Trophoblast cell (in vitro differentiated cells and primary cell): ENCODE measurements around the gene COL23A1.

Source experiments
- DNase-seq, 2 donors: peaks; one replicate each; pipeline ENCODE4 v3.0.0-alpha.2; 2016
- H2AFZ ChIP-seq: 2 replicates; pipeline ENCODE4 v1.6.1; 2013; ENCODE audit warnings: low read length, moderate library complexity, mild to moderate bottlenecking; ENCODE audit not compliant: insufficient read depth, poor library complexity
- H2AK5ac ChIP-seq: 2 replicates; pipeline ENCODE4 v1.6.1; 2013; ENCODE audit warnings: mild to moderate bottlenecking, low read length
- H2BK120ac ChIP-seq: 2 replicates; pipeline ENCODE4 v1.6.1; 2013; ENCODE audit warnings: low read length, mild to moderate bottlenecking, moderate library complexity; ENCODE audit not compliant: insufficient read depth, poor library complexity
- H2BK12ac ChIP-seq: 2 replicates; pipeline ENCODE4 v1.6.1; 2013; ENCODE audit warnings: mild to moderate bottlenecking, low read length, moderate library complexity
- H2BK5ac ChIP-seq: 2 replicates; pipeline ENCODE4 v1.6.1; 2013; ENCODE audit warnings: low read length, low read depth, moderate library complexity, mild to moderate bottlenecking; ENCODE audit not compliant: poor library complexity
- H3K14ac ChIP-seq: 2 replicates; pipeline ENCODE4 v1.6.1; 2013; ENCODE audit warnings: mild to moderate bottlenecking, low read length
- H3K18ac ChIP-seq: 2 replicates; pipeline ENCODE4 v1.6.1; 2013; ENCODE audit warnings: mild to moderate bottlenecking, low read length
- H3K23ac ChIP-seq: 2 replicates; pipeline ENCODE4 v1.6.1; 2013; ENCODE audit warnings: low read length
- H3K27ac ChIP-seq: 2 replicates; pipeline ENCODE4 v1.5.1; 2013; ENCODE audit warnings: low read depth, mild to moderate bottlenecking, inconsistent platforms, low read length, moderate library complexity
- H3K27me3 ChIP-seq: 2 replicates; pipeline ENCODE4 v1.6.1; 2013; ENCODE audit warnings: inconsistent platforms, mild to moderate bottlenecking, low read length, moderate library complexity; ENCODE audit not compliant: insufficient read depth
- H3K36me3 ChIP-seq, 2 experiments: 1 replicate in 1 of 2; 2 replicates in 1 of 2; pipeline ENCODE4 v1.6.1; 2013; ENCODE audit warnings: low read length in 2 of 2, mild to moderate bottlenecking in 2 of 2, moderate library complexity in 1 of 2; ENCODE audit not compliant: insufficient read depth in 2 of 2, control insufficient read depth in 1 of 2
- H3K4ac ChIP-seq: 2 replicates; pipeline ENCODE4 v1.6.1; 2013; ENCODE audit warnings: low read depth, mild to moderate bottlenecking, low read length, moderate library complexity
- H3K4me1 ChIP-seq, 2 experiments: 1 replicate in 1 of 2; 2 replicates in 1 of 2; pipeline ENCODE4 v1.6.1; 2013; ENCODE audit warnings: low read length in 2 of 2, mild to moderate bottlenecking in 2 of 2, moderate library complexity in 1 of 2; ENCODE audit not compliant: insufficient read depth in 2 of 2, control insufficient read depth in 1 of 2
- H3K4me2 ChIP-seq: 2 replicates; pipeline ENCODE4 v1.6.1; 2013; ENCODE audit warnings: inconsistent platforms, mild to moderate bottlenecking, low read length, moderate library complexity
- H3K4me3 ChIP-seq: 2 replicates; pipeline ENCODE4 v1.5.1; 2013; ENCODE audit warnings: mild to moderate bottlenecking, low read depth, low read length, inconsistent platforms
- H3K79me1 ChIP-seq: one replicate; pipeline ENCODE4 v1.6.1; 2013; ENCODE audit warnings: low read length
- H3K79me2 ChIP-seq: 2 replicates; pipeline ENCODE4 v1.6.1; 2013; ENCODE audit warnings: low read length, mild to moderate bottlenecking; ENCODE audit not compliant: control insufficient read depth, insufficient read depth, poor library complexity
- H3K9ac ChIP-seq: 2 replicates; pipeline ENCODE4 v1.6.1; 2013; ENCODE audit warnings: mild to moderate bottlenecking, low read length
- H3K9me3 ChIP-seq: 2 replicates; pipeline ENCODE4 v1.6.1; 2013; ENCODE audit warnings: low read depth, mild to moderate bottlenecking, control low read depth, inconsistent platforms, low read length; ENCODE audit not compliant: insufficient read depth
- H4K12ac ChIP-seq: 2 replicates; pipeline ENCODE4 v1.6.1; 2013; ENCODE audit warnings: low read depth, mild to moderate bottlenecking, low read length, moderate library complexity
- H4K8ac ChIP-seq: 2 replicates; pipeline ENCODE4 v1.6.1; 2013; ENCODE audit warnings: low read depth, mild to moderate bottlenecking, low read length, moderate library complexity
- H4K91ac ChIP-seq: one replicate; pipeline ENCODE4 v1.6.1; 2013; ENCODE audit warnings: low read depth, mild to moderate bottlenecking, low read length, moderate library complexity
- WGBS: extraction: QIAGEN DNeasy Blood & Tissue Kit; methylation state at CpG from one replicate; pipeline ENCODE4 v1.1.7; 2013; ENCODE audit warnings: missing lambda C conversion rate; ENCODE audit not compliant: insufficient read length, insufficient coverage; ENCODE audit errors: extremely low coverage; 5-methylcytosine and 5-hydroxymethylcytosine counted together

Gene COL23A1

DNA sequence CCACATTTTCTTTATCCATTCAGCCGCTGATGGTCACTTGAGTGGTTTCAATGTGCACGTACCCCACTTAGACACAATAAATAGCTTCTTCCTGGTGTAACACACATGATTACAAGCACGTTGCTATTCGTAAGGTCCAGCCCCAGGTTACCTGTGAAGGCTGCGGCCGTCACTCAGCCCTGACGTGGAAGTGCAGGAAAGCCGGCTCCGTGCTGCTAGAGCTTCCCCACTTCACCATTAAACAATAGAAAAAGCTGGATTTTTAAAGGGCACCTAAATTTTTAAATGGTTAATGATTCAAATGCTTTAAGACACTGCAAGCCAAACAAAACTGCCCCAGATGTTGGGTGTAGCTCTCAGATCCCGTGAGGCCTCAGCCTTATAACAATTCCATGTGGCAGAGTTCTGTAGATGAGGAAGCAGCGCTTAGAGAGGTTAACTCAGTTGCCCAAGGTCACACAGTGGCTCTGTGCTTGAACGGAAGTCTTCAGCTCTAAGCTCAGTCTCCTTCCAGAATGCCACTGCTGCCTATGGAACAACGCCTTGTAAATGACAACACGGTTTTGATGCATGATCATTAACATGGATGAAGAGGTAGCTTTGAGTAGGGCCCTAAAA, 125.7 kb downstream of the COL23A1 start:
- Histone ChIP-seq H2BK120ac (no peak overlapping the region), H2BK5ac (no peak overlapping the region), H3K9me3 (peaks cover 3% of the 10 kb centered on the region), H3K79me1 (peaks cover 6% of the 10 kb centered on the region), H2AFZ (no peak overlapping the region), H3K23ac (no peak overlapping the region), H3K4ac (no peak overlapping the region), H3K4me1 (peaks cover 13 to 14% of the 10 kb centered on the region in 2 experiments), H4K8ac (no peak overlapping the region), H3K14ac (no peak overlapping the region), H3K79me2 (peaks cover 2% of the 10 kb centered on the region), H2AK5ac (no peak overlapping the region), H3K27ac (no peak overlapping the region), H3K36me3 (no peaks in the 10 kb centered on the region), H4K91ac (no peak overlapping the region), H3K18ac (no peak overlapping the region), H2BK12ac (no peak overlapping the region), H3K4me3 (no peak overlapping the region), H3K4me2 (no peak overlapping the region), H3K27me3 (no peaks in the 10 kb centered on the region), H4K12ac (no peak overlapping the region), H3K9ac (no peak overlapping the region)
- no peak for DNase-seq
- no CpG with 5 or more reads among the region's 14 CpGs for WGBS

DNA sequence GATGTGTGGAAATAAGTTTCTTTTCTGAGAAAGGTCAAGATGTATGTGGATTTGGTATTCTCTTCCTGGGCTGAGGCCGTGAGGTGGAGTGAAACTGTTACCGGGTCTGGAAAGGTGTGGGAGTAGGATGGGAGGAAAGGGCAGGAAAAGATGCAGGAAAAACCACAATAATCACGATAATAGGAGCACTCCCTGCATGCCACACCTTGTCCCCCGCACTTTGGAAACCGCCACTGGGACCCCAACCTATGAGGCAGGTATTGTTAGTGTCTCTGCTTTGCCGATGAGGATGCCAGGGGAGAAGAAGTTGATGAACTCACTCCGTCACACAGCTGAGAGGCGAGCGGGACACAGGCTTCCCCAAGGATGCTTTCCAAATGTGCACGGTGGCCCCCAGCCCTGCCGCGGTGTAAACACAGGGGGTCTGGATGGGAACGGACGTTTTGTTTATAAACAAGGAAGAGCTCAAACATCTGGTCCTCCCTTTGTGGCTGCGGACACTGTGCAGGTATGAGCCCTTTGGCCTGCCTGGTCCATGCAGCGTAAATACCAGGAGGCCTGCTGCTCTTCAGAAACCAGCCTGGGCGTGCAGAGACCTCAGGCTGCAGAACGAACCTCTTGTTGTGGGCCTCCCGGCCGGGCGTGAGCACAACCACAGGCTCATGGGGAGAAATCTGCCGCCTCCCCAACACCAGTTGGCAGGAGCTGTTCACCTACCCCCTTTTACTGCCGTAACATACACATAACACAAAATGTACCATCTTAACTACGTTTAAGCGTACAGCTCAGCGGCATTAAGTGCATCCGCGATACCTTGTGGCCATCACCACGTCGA, 126.7 kb downstream of the COL23A1 start:
- Histone ChIP-seq H2BK12ac (no peak overlapping the region), H3K14ac (no peak overlapping the region), H3K4ac (no peak overlapping the region), H4K8ac (no peak overlapping the region), H3K23ac (no peak overlapping the region), H3K27ac (no peak overlapping the region), H3K79me1 (peaks cover 6% of the 10 kb centered on the region), H3K4me2 (no peak overlapping the region), H3K4me1 (peaks cover 13 to 14% of the 10 kb centered on the region in 2 experiments), H4K91ac (no peak overlapping the region), H2AK5ac (no peak overlapping the region), H3K18ac (no peak overlapping the region), H3K9ac (no peak overlapping the region), H2BK5ac (no peak overlapping the region), H3K79me2 (peaks cover 2% of the 10 kb centered on the region), H3K9me3 (peaks cover 3% of the 10 kb centered on the region), H2BK120ac (no peak overlapping the region), H2AFZ (no peak overlapping the region), H3K27me3 (no peaks in the 10 kb centered on the region), H3K4me3 (no peak overlapping the region), H4K12ac (no peak overlapping the region), H3K36me3 (no peaks in the 10 kb centered on the region)
- DNase-seq: no peak
- no CpG with 5 or more reads among the region's 30 CpGs for WGBS

DNA sequence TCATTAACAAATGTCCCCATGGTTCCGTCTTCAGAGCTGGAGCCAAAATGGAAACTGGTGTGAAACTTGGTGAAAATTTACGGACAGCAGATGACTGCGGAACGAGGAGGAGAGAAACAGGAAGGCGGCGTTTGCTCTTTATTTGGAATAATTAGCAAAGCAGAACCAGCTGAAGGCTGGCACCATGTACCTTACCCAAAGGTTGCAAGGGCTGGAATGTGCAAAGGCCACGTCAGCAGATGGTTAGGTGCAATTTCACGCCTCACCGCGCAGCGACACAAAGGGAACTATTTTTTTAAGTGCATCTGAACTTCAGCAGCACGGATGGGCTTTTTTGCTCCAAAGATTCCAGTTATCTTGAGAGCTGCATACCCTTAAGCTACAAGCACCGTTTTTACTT, 127.4 kb downstream of the COL23A1 start:
- Histone ChIP-seq H2AK5ac (no peak overlapping the region), H4K8ac (no peak overlapping the region), H3K9me3 (peaks cover 3% of the 10 kb centered on the region), H4K91ac (no peak overlapping the region), H3K9ac (no peak overlapping the region), H3K36me3 (no peaks in the 10 kb centered on the region), H3K4me2 (no peak overlapping the region), H3K27ac (no peak overlapping the region), H3K4me1 (peaks cover 9 to 11% of the 10 kb centered on the region in 2 experiments), H3K23ac (no peak overlapping the region), H3K4ac (no peak overlapping the region), H2BK5ac (no peak overlapping the region), H3K18ac (no peak overlapping the region), H2BK12ac (no peak overlapping the region), H2BK120ac (no peak overlapping the region), H3K79me2 (peaks cover 2% of the 10 kb centered on the region), H3K4me3 (no peak overlapping the region), H4K12ac (no peak overlapping the region), H2AFZ (no peak overlapping the region), H3K27me3 (no peaks in the 10 kb centered on the region), H3K79me1 (peaks cover 6% of the 10 kb centered on the region), H3K14ac (no peak overlapping the region)
- WGBS: no CpG with 5 or more reads among the region's 13 CpGs
- DNase-seq: no peak

DNA sequence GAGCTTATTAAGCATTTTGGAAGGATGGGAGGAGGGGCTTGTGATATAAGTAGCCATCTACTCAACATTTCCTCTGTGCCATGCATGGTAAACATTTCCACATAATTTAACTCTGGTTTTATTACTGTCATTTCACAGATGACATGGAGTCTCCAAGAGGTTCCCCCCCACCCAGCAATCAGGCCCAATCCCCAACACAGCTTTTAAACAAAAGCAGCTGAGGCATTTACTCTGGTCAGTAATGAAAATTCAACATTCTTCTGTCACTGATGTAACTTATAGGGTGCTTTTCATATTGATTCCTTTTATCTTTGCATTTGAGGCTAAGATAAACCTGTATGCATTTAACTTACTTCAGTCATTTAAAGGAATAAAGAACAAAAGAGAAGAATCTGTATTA, 128.1 kb downstream of the COL23A1 start:
- H4K12ac ChIP-seq: no peak overlapping the region
- peaks cover 2% of the 10 kb centered on the region for H3K79me2 ChIP-seq
- H3K27me3 ChIP-seq: no peaks in the 10 kb centered on the region
- no peak overlapping the region for H2BK120ac ChIP-seq
- H2BK12ac ChIP-seq: no peak overlapping the region
- no peak overlapping the region for H3K27ac ChIP-seq
- H3K18ac ChIP-seq: no peak overlapping the region
- H2AFZ ChIP-seq: no peak overlapping the region
- no peak overlapping the region for H3K4me2 ChIP-seq
- H3K4ac ChIP-seq: no peak overlapping the region
- H4K8ac ChIP-seq: no peak overlapping the region
- DNase-seq: no peak
- H3K4me1 ChIP-seq: peaks cover 9 to 11% of the 10 kb centered on the region in 2 experiments
- H4K91ac ChIP-seq: no peak overlapping the region
- peaks cover 3% of the 10 kb centered on the region for H3K9me3 ChIP-seq
- no peak overlapping the region for H2BK5ac ChIP-seq
- no peak overlapping the region for H3K23ac ChIP-seq
- peaks cover 6% of the 10 kb centered on the region for H3K79me1 ChIP-seq
- H3K4me3 ChIP-seq: no peak overlapping the region
- no peaks in the 10 kb centered on the region for H3K36me3 ChIP-seq
- no peak overlapping the region for H2AK5ac ChIP-seq
- no peak overlapping the region for H3K14ac ChIP-seq
- H3K9ac ChIP-seq: no peak overlapping the region
